ENCODE data around the gene DDX27.

DNA sequence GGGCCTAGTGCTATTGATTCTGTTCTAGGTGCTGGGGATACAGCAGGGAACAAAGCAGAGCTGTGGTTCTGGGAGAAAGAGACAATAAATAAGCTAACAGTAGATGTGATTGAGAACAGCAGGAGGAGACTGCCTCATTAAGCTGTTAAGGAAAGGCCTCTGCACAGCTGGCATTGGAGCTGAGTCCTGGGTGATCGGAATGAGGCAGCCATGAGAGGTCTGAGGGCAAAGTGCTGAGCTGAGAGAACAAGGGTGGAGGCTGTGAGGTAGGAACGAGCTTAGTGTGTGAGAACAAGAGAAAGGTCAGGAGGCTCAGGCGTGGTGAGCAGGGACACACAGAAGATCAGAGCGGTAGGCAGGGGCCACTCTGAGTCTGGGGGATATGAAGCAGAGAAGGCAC, 18.3 kb downstream of the DDX27 start:
- no peak for TF ChIP-seq POLR2A (IDR thresholded peaks at IDR 0.05; ENCODE audit: low read depth, low read length)
- no peak for TF ChIP-seq SPI1 (IDR thresholded peaks at IDR 0.05; ENCODE audit: low read depth, low read length)
- TF ChIP-seq POLR2AphosphoS5 (IDR thresholded peaks at IDR 0.05; ENCODE audit: low read depth, low read length), result no peak
- no peak for TF ChIP-seq TAF1 (IDR thresholded peaks at IDR 0.05; ENCODE audit: low read depth, low read length)

All from GM12891 (cell line).